Uterus (tissue), 4 donors: ENCODE measurements around the gene PRKCE. TPM values are rescaled to one million over a fixed set of nuclear protein-coding genes. Genes with fewer than 3 reads are reported as not detected.

Experiments
- DNase-seq, 2 donors: peaks; one replicate each; pipeline ENCODE4 v3.0.0-alpha.2; 2019 to 2020
- H3K27ac ChIP-seq, 2 donors: fragments of 200-600 bp; sonication (generic); 1 replicate in 1 of 2; 2 replicates in 1 of 2; pipeline ENCODE4 v1.5.1; 2016 to 2018
- H3K27me3 ChIP-seq, 2 donors: fragments of 200-600 bp; sonication (generic); one replicate each; pipeline ENCODE4 v1.5.1; 2018 to 2019; ENCODE audit warnings: control low read depth in 1 of 2
- H3K36me3 ChIP-seq, 2 donors: fragments of 200-600 bp; sonication (generic); one replicate each; pipeline ENCODE4 v1.5.1; 2019; ENCODE audit warnings: control low read depth in 1 of 2
- H3K4me1 ChIP-seq, 2 donors: fragments of 200-600 bp; sonication (generic); one replicate each; pipeline ENCODE4 v1.5.1; 2018 to 2019; ENCODE audit warnings: control low read depth in 1 of 2
- H3K4me3 ChIP-seq, 2 donors: fragments of 200-600 bp; sonication (generic); 1 replicate in 1 of 2; 2 replicates in 1 of 2; pipeline ENCODE4 v1.5.1; 2018 to 2019; ENCODE audit warnings: mild to moderate bottlenecking in 1 of 2
- H3K9me3 ChIP-seq, 2 donors: fragments of 200-600 bp; sonication (generic); one replicate each; pipeline ENCODE4 v1.5.1; 2019; ENCODE audit warnings: control low read depth in 1 of 2
- CTCF ChIP-seq, 4 experiments: fragments of 200-600 bp in 2 of 4; fragments of 450-650 bp in 2 of 4; sonication (generic) in 2 of 4; IDR thresholded peaks; one replicate each; pipeline ENCODE4 v1.5.1; 2016 to 2019; ENCODE audit warnings: antibody characterized with exemption in 4 of 4, mild to moderate bottlenecking in 2 of 4, moderate library complexity in 1 of 4
- POLR2A ChIP-seq, 2 donors: fragments of 450-650 bp; IDR thresholded peaks; one replicate each; pipeline ENCODE4 v1.6.1; 2016; ENCODE audit warnings: antibody characterized with exemption in 2 of 2, mild to moderate bottlenecking in 1 of 2, moderate library complexity in 1 of 2
- intact Hi-C: fragments of 100-400 bp; cut with DNase I; formaldehyde crosslinking; loops from one replicate; pipeline ENCODE4 v1.15.1; 2023; ENCODE audit warnings: low total_unique reads
- total RNA-seq, 4 donors: library from RNA; depleted of rRNA in 3 of 4; stranded (reverse); fragments of >200 nt in 3 of 4; gene quantifications; one replicate each; pipeline versions ENCODE4 v1.1.0 to v1.2.4, GENCODE V29; 2014 to 2023
- donor health status: DM: yes; HTN: yes; CAD: no.

PRKCE gene
- total RNA-seq, 4 donors from 2014 or later: 3.8 to 47.6 (median 14.2) TPM

- Histone ChIP-seq H3K27ac (no peak overlapping the region), H3K4me3 (no peak overlapping the region), H3K36me3 (no peaks in the 10 kb centered on the region), H3K27me3 (no peaks in the 10 kb centered on the region), H3K4me1 (no peaks in the 10 kb centered on the region), H3K9me3 (no peaks in the 10 kb centered on the region)
- intact Hi-C loops: loop anchor here (5.0 kb wide), 1 partner anchor 67 kb away; no protein-coding TSS in a partner anchor
- TF ChIP-seq POLR2A (IDR thresholded peaks at IDR 0.05) (no peak), CTCF (IDR thresholded peaks at IDR 0.05) (no peak)
- no peak for DNase-seq
Measured at GRCh38 chr2:45919160-45919650, 267.7 kb downstream of the PRKCE start.

GRCh38 chr2:45919711-45920111, 268.2 kb downstream of the PRKCE start:
- no peak for DNase-seq
- Histone ChIP-seq H3K36me3 (no peaks in the 10 kb centered on the region), H3K9me3 (no peaks in the 10 kb centered on the region), H3K27ac (no peak overlapping the region), H3K4me1 (no peaks in the 10 kb centered on the region), H3K4me3 (no peak overlapping the region), H3K27me3 (no peaks in the 10 kb centered on the region)
- intact Hi-C loops: loop anchor here (5.0 kb wide), 1 partner anchor 67 kb away; no protein-coding TSS in a partner anchor
- TF ChIP-seq POLR2A (IDR thresholded peaks at IDR 0.05): no peak
- TF ChIP-seq CTCF (IDR thresholded peaks at IDR 0.05): no peak

- TF ChIP-seq CTCF (IDR thresholded peaks at IDR 0.05) (no peak), POLR2A (IDR thresholded peaks at IDR 0.05) (no peak)
- Histone ChIP-seq H3K27me3 (no peaks in the 10 kb centered on the region), H3K4me3 (no peak overlapping the region), H3K4me1 (no peaks in the 10 kb centered on the region), H3K27ac (no peak overlapping the region), H3K36me3 (no peaks in the 10 kb centered on the region), H3K9me3 (no peaks in the 10 kb centered on the region)
- DNase-seq: no peak
- intact Hi-C loops: no loop called here
Measured at GRCh38 chr2:45921921-45922320, 270.4 kb downstream of the PRKCE start.

- Histone ChIP-seq H3K27me3 (no peaks in the 10 kb centered on the region), H3K4me3 (no peak overlapping the region), H3K36me3 (no peaks in the 10 kb centered on the region), H3K27ac (no peak overlapping the region), H3K9me3 (no peaks in the 10 kb centered on the region), H3K4me1 (no peaks in the 10 kb centered on the region)
- DNase-seq: no peak
- intact Hi-C loops: no loop called here
- TF ChIP-seq CTCF (IDR thresholded peaks at IDR 0.05): no peak
- TF ChIP-seq POLR2A (IDR thresholded peaks at IDR 0.05): no peak
Measured at GRCh38 chr2:45922577-45922988, 271.1 kb downstream of the PRKCE start.

- Histone ChIP-seq H3K9me3 (no peaks in the 10 kb centered on the region), H3K27me3 (no peaks in the 10 kb centered on the region), H3K27ac (no peak overlapping the region), H3K4me3 (no peak overlapping the region), H3K4me1 (no peaks in the 10 kb centered on the region), H3K36me3 (no peaks in the 10 kb centered on the region)
- intact Hi-C loops: no loop called here
- TF ChIP-seq POLR2A (IDR thresholded peaks at IDR 0.05) (no peak), CTCF (IDR thresholded peaks at IDR 0.05) (no peak)
- DNase-seq: no peak
Measured at GRCh38 chr2:45923701-45924100, 272.2 kb downstream of the PRKCE start.
